HG02623 (cell line): ENCODE measurements around the gene MAG.

Experiments
- ATAC-seq: cut with Tn5 transposase; IDR thresholded peaks from one replicate; pipeline ENCODE4 v1.9.1; 2021; ENCODE audit warnings: moderate library complexity; ENCODE audit not compliant: unreplicated experiment

MAG gene

GRCh38 chr19:35340431-35340830, 48.5 kb downstream of the MAG start:
- ATAC-seq = no peak

- ATAC-seq = no peak
These were observed 49.0 kb downstream of the MAG start for GRCh38 chr19:35341006-35341405.

- ATAC-seq = no peak
These were observed 49.7 kb downstream of the MAG start for GRCh38 chr19:35341565-35342225.

GRCh38 chr19:35342430-35342829, 50.5 kb downstream of the MAG start:
- ATAC-seq = no peak

DNA sequence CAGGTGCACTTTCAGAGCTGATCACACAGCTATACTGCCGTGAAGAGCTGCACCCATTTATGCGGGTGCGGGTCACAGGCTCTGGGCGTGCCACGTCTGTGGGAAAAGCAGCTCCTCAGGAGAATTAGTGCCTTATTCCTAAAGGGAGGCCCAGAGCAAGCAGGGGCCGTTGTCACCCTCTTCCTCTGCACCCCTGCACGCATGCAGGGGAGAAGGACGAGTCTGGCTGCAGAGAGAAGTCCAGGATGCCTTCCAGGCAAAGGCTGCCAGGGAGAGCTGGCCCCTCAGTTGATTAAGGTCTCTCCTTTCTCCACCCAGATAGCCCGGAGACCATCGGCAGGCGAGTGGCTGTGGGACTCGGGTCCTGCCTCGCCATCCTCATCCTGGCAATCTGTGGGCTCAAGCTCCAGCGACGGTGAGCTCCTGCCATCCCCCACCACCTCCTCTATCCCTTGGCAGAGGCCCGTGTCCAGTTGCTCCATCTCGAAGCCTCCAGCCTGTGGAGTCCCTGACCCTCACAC, 52.6 kb downstream of the MAG start:
- no peak for ATAC-seq

GRCh38 chr19:35345671-35346111, 53.7 kb downstream of the MAG start:
- no peak for ATAC-seq

DNA sequence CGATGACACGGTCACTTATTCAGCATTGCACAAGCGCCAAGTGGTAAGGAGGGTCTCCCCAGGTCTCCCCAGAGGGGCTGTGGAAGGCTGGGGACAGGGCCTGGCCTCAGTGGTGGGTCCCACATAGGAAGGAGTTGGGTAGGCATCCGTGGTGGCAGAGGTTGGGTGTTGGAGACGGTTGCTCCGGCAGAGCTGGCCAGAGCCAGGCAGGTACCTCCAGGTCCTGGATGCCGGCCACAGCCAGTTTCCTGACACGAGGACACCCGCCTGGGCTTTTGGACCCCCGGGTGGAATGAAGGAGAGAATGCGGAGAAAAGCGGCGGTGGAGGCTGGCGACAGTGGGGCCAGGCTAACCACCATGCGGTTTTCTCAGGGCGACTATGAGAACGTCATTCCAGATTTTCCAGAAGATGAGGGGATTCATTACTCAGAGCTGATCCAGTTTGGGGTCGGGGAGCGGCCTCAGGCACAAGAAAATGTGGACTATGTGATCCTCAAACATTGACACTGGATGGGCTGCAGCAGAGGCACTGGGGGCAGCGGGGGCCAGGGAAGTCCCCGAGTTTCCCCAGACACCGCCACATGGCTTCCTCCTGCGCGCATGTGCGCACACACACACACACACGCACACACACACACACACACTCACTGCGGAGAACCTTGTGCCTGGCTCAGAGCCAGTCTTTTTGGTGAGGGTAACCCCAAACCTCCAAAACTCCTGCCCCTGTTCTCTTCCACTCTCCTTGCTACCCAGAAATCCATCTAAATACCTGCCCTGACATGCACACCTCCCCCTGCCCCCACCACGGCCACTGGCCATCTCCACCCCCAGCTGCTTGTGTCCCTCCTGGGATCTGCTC, 54.5 kb downstream of the MAG start:
- ATAC-seq = no peak

DNA sequence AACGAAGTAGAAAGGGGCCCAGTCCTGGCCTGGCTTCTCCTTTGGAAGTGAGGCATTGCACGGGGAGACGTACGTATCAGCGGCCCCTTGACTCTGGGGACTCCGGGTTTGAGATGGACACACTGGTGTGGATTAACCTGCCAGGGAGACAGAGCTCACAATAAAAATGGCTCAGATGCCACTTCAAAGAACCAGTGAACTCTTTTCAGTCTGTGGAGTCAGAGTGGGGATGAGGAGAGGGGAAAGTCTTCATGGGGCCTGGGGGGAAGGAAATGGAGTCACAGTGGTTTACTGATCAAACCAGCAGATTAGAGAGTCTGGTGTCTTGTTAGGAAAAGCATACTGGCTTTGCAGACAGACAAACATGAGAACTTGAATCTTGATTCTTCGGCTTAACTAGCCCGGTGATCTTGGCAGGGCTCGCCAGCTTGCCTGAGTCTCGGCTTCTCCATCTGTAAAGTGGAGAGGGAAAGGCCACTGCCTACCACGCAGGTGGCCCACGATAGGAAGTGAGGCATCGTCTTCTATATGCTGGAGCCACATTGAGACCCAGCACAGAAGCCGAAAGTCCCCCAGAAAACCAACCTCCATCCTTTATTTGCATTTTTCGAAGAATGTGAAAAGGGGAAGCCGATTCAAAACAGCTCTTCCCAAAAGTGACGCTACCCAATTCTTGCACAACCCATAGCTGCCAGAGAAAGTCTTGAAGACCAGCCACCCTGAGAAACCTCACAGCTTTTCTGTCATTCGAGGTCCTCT, 55.4 kb downstream of the MAG start, which contains the start of gene FFAR1:
Gene FFAR1 (plus strand): TSS at position 732 of the 759 bp plus-strand sequence. CDS start 3,650 bp downstream, outside the sequence.
- ATAC-seq = peak; percentile 65

GRCh38 chr19:35347930-35348298, 56.0 kb downstream of the MAG start:
- no peak for ATAC-seq

DNA sequence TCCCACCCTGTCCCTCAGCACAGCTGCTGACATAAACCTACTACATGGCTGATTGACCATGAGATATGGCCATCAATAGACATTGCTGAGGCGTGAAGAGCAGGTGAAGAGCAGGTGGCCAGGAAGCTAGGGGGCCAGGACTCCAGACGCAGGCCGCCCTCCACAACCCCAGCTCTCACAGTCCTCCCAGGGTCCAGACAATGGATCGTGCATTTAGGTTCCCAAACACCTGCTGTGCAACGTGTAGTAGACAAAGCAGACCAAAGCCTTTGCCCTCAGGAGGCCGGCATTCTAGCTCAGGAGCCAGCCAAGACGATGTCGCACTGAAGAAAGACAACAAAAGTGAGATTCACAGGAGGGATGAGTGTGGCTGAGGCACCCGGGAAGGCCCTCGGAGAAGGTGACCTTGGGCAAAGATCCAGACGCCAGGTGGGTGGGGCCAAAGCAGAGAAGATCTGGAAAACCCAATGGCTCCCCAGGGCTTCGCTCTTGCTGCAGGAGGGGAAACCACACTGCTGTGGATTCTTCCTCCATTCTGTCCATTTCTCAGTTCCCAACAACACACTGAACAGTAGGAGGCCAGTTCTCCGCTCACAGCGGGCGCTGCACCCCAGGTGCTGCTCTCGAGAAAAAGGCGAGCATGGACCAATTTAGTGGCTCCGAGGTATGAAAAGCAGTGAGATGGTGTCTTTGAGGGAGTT, 57.1 kb downstream of the MAG start:
- ATAC-seq = no peak

DNA sequence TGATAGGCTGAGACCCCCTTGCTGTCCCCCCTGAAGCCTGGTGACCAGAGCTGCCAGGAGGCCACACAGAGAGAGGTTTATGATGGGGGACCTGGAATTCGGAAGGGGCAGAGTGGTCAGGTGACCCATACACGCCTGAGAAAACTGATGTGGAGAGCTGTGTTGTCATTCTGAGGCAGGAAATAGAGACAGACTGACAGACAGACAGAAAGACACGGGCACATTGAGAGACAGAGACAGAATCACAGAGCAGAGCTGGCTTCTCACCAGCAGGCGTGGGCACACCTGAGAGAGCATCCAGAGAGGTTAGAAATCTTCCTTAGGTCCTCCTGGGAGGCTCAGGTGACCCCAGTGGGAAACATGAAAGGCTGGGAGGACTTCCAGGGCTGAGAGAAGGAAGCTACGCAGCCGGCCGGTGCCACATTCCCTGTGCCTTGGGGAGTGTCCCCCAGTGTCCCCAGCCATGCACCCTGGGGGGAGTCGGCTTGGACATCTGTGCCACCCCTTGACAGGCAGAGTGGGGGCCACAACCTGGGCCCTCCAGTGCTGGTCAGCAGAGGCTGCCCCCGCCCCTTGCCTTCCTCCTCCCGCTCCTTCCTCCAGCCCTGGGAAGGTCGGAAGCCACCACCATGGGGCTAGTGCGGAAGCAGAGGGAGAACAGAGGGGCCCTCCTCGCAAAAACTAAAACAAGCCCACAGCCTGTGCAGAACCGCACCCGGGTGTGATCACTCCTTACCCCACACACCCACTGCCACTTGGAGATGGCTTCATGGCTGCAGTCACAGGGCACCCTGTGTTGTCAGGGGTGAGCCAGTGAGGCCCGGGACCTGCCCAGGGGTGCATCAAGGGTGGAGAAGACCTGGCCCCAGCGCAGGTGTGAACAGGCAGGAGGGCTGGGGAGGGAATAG, 57.9 kb downstream of the MAG start:
- no peak for ATAC-seq

GRCh38 chr19:35350591-35350990, 58.6 kb downstream of the MAG start:
- ATAC-seq = no peak

GRCh38 chr19:35351411-35352176, 59.6 kb downstream of the MAG start:
- ATAC-seq = no peak

- ATAC-seq = no peak
These were observed 60.2 kb downstream of the MAG start for GRCh38 chr19:35352177-35352447.

GRCh38 chr19:35352448-35353304, 60.7 kb downstream of the MAG start:
- ATAC-seq = no peak

- no peak for ATAC-seq
These were observed 61.7 kb downstream of the MAG start for GRCh38 chr19:35353635-35354034.

- ATAC-seq = no peak
These were observed 62.9 kb downstream of the MAG start for GRCh38 chr19:35354898-35355297.

DNA sequence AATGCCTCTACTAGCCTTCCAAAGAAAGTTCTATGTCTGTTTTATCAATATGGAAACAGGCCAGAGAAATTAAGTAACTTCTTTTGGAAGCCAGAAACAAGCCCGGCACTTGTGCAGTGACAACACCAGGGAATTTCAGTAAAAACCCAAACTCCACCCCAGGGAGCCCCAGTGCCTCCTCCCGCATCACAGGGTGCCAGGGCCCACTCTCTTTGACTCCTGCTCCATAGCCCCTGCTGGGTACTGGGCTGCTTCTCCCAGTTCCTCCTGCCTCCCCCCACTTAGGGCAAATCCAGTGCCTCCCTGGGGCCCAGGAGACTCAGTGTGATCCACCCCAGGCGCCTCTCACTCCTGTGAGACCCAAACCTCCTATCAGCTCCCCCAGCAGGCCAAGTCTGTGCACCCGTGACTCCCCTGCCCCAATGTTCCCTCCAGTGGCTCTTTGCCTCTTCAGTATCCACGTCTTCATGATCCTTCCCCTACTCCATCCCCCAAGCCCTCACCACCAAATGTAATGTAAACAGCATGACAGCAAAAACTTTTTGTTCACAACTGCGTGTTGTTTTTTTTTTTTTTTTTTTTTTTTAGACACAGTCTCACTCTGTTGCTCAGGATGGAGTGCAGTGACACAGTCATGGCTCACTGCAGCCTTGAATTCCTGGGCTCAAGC, 64.0 kb downstream of the MAG start:
- ATAC-seq = no peak
